Measurements from ENCODE around the gene CRYBG1.

Gene CRYBG1

GRCh38 chr6:106618324-106618723 lies 257.8 kb downstream of the CRYBG1 start:
- H3K9me3 ChIP-seq (ENCODE audit: low read depth, low read length) = no peaks in the 10 kb centered on the region
- H3K4me3 ChIP-seq = no peak overlapping the region
- no peak overlapping the region for H3K27ac ChIP-seq
- TF ChIP-seq FOXP2 (optimal IDR thresholded peaks at IDR 0.05; ENCODE audit: control extremely low read depth, extremely low read length, insufficient read depth) (no peak), EZH2 (IDR thresholded peaks at IDR 0.05) (no peak), POLR2AphosphoS5 (IDR thresholded peaks at IDR 0.05; ENCODE audit: borderline replicate concordance, low read depth, low read length) (no peak)
- no peak overlapping the region for H3K9ac ChIP-seq (ENCODE audit: insufficient read length)
- H3K36me3 ChIP-seq (ENCODE audit: insufficient read depth, low read length) = no peaks in the 10 kb centered on the region
- no peak for DNase-seq (ENCODE audit: low read depth, low spot score)

- no peaks in the 10 kb centered on the region for H3K9me3 ChIP-seq (ENCODE audit: low read depth, low read length)
- H3K4me3 ChIP-seq = no peak overlapping the region
- no peak overlapping the region for H3K9ac ChIP-seq (ENCODE audit: insufficient read length)
- H3K27ac ChIP-seq = no peak overlapping the region
- H3K36me3 ChIP-seq (ENCODE audit: insufficient read depth, low read length) = no peaks in the 10 kb centered on the region
- TF ChIP-seq POLR2AphosphoS5 (IDR thresholded peaks at IDR 0.05; ENCODE audit: borderline replicate concordance, low read depth, low read length) = no peak
- no peak for TF ChIP-seq FOXP2 (optimal IDR thresholded peaks at IDR 0.05; ENCODE audit: control extremely low read depth, extremely low read length, insufficient read depth)
- TF ChIP-seq EZH2 (IDR thresholded peaks at IDR 0.05) = no peak
- DNase-seq (ENCODE audit: low read depth, low spot score) = no peak
Observed at GRCh38 chr6:106619223-106619622, 258.7 kb downstream of the CRYBG1 start.

GRCh38 chr6:106620931-106621672 lies 260.6 kb downstream of the CRYBG1 start:
- DNase-seq (ENCODE audit: low read depth, low spot score) = no peak
- Histone ChIP-seq H3K9ac (ENCODE audit: insufficient read length) (peak overlapping the region; percentile 7), H3K4me3 (no peak overlapping the region), H3K9me3 (ENCODE audit: low read depth, low read length) (no peaks in the 10 kb centered on the region), H3K36me3 (ENCODE audit: insufficient read depth, low read length) (no peaks in the 10 kb centered on the region), H3K27ac (no peak overlapping the region)
- TF ChIP-seq POLR2AphosphoS5 (IDR thresholded peaks at IDR 0.05; ENCODE audit: borderline replicate concordance, low read depth, low read length) (no peak), EZH2 (IDR thresholded peaks at IDR 0.05) (no peak), FOXP2 (optimal IDR thresholded peaks at IDR 0.05; ENCODE audit: control extremely low read depth, extremely low read length, insufficient read depth) (no peak)

Data from SK-N-MC (cell line).